Activated CD4-positive, alpha-beta memory T cell treated with anti-CD3 and anti-CD28 coated beads, Interleukin-2, amount 10 ng/mL, durations not matched to agents 7 days and 5 days (primary cell): Measurements from ENCODE around the gene SNX33. TPM values are rescaled to one million over a fixed set of nuclear protein-coding genes. Genes with fewer than 3 reads are reported as not detected.
"Not testable (repeated sequence)": the region's sequence is repeated elsewhere in the genome, so short reads cannot be mapped to it uniquely, and the experiment has no call there.

Experiments used
- CTCF ChIA-PET: fragments of 350-600 bp; sonication (Branson Sonifier 250); formaldehyde crosslinking; loops from one replicate; lab custom pipeline; 2021; ENCODE audit warnings: antibody characterized with exemption, inconsistent platforms; lab: Charles Lee
- POLR2A ChIA-PET: fragments of 350-600 bp; sonication (Branson Sonifier 250); formaldehyde crosslinking; loops from one replicate; lab custom pipeline; 2021; ENCODE audit warnings: antibody characterized with exemption; lab: Charles Lee
- DNase-seq: peaks from one replicate; pipeline ENCODE4 v3.0.0-alpha.2; 2020
- H3K27ac Mint-ChIP-seq: one replicate; pipeline ENCODE4 v1.8.0; 2021; ENCODE audit warnings: mild to moderate bottlenecking, mixed read lengths
- H3K27me3 Mint-ChIP-seq: one replicate; pipeline ENCODE4 v1.8.0; 2021; ENCODE audit warnings: mixed read lengths
- H3K36me3 Mint-ChIP-seq: one replicate; pipeline ENCODE4 v1.8.0; 2021; ENCODE audit warnings: low read depth, mixed read lengths
- H3K4me1 Mint-ChIP-seq: one replicate; pipeline ENCODE4 v1.8.0; 2021; ENCODE audit warnings: mixed read lengths
- H3K4me3 Mint-ChIP-seq: one replicate; pipeline ENCODE4 v1.8.0; 2021; ENCODE audit warnings: mild to moderate bottlenecking, mixed read lengths
- H3K9me3 Mint-ChIP-seq: one replicate; pipeline ENCODE4 v1.8.0; 2021; ENCODE audit warnings: mixed read lengths
- total RNA-seq, 2 experiments: library from RNA; stranded (reverse); gene quantifications; one replicate each; pipeline ENCODE4 v1.2.3, GENCODE V29; 2021

SNX33 gene
- total RNA-seq, 2 experiments from 2014 or later: 1.8 to 1.9 TPM

DNA sequence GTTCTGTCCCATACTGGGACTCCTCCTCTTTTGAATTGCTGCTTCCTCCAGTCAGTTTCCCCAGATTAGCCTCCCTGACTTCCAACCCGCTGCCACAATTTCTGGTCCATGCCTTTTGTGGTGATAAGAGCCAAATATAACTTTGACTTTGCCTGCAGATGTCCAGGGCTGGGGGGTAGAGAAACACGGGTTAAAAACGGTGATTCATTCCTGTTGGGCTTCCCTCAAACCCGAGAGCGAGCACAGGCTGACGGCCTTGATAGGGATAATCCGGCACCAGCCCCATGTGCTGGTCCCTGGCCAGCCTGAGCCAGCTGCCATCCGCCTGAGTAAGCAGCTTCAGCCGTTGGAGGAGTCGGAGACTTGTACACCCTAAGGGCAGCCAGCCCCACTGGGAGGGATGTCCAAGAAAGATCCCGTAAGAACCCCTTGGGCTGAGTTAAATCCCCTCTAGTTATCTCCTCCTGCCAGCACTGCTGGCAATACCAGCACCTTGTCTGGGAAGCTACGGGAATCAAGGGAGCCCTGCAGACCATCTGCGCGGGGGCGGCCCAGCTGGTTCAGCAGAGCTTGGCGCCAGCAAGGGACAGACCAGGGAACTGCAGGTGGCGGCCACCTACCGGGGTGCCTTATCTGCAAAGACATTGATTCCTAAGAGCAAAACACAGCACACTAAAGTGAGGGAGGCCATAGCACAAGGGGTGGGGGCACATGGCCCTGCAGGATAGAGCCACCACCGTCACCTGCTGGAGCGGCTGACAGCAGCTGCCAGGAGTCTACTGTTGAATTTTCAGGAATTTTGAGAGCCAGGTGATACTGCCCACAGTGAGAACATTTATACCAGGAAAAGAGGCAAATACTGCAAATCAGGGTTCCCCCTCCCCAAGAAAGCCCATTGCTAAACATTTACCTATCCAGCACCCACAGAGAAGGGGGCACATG, 46.8 kb downstream of the SNX33 start:
- Mint-ChIP-seq H3K9me3 (no peaks in the 10 kb centered on the region), H3K27ac (no peak overlapping the region), H3K4me3 (no peak overlapping the region), H3K4me1 (peaks cover 7% of the 10 kb centered on the region), H3K27me3 (peaks cover 8% of the 10 kb centered on the region), H3K36me3 (no peaks in the 10 kb centered on the region)
- no peak for DNase-seq
- ChIA-PET CTCF (interaction anchor here (1.1 kb wide), 1 partner anchor 8 kb away, joined by 4 read pairs; no protein-coding TSS in a partner anchor), POLR2A (no interaction called here)

DNA sequence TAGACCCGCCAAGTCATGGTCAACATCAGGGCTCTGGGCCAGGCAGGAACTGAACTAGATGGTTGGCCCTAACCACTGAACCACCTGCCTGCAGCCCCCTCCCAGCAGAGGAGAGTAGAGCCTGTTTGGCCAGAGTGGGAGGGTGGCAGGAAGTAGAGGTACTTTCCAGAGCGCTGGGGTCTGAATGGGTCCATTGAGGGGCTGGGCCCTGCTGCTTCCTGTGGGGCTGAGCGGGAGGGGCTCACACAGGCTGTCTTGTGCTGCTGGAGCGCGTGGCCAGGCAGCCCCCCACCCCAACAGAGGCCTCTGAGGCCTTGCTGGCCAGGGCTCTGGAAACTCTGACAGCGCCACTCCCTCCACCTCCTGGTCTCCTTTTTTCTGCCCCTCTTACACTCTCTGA, 47.5 kb downstream of the SNX33 start:
- no peak overlapping the region for H3K27ac Mint-ChIP-seq
- DNase-seq: no peak
- ChIA-PET CTCF (interaction anchor here (1.1 kb wide), 1 partner anchor 9 kb away, joined by 4 read pairs; no protein-coding TSS in a partner anchor), POLR2A (no interaction called here)
- no peak overlapping the region for H3K4me3 Mint-ChIP-seq
- H3K9me3 Mint-ChIP-seq: no peaks in the 10 kb centered on the region
- H3K27me3 Mint-ChIP-seq: peaks cover 8% of the 10 kb centered on the region
- H3K36me3 Mint-ChIP-seq: no peaks in the 10 kb centered on the region
- peaks cover 7% of the 10 kb centered on the region for H3K4me1 Mint-ChIP-seq

DNA sequence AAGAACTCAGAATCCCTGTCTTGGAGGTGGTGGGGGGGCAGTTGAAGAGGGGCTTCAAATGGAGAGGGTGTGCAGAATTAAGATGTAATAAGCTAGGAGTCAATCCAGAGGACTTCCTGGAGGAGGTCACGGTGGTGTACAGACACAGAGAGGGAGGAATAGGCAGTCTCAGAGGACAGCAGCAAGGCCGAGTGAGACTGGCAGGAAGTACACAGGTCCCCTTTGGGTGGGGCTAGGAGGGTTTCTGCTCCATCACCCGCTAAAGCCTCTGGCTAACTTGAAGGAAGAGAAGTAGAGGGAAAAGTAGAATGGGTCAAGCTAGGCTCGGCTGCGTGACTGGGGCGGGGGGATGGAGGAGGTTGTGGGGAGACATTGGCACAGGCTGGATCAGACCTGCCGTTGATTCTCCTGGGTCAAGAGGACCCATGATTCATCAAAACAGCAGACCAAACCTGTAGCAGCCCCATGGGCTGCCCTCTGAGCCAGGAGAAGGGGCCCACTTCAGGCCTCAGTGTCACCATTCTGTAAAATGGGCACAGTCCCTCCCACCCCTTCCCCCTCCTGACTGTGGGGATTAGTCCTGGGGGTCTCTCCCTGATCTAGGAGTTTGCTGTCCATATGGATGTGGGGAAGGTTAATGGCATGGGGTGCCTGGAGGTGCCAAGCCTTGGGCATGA, 48.1 kb downstream of the SNX33 start:
- H3K27ac Mint-ChIP-seq: no peak overlapping the region
- no peaks in the 10 kb centered on the region for H3K36me3 Mint-ChIP-seq
- H3K9me3 Mint-ChIP-seq: no peaks in the 10 kb centered on the region
- peaks cover 8% of the 10 kb centered on the region for H3K27me3 Mint-ChIP-seq
- H3K4me1 Mint-ChIP-seq: peaks cover 7% of the 10 kb centered on the region
- POLR2A ChIA-PET: no interaction called here
- no peak for DNase-seq
- CTCF ChIA-PET: no interaction called here
- no peak overlapping the region for H3K4me3 Mint-ChIP-seq

DNA sequence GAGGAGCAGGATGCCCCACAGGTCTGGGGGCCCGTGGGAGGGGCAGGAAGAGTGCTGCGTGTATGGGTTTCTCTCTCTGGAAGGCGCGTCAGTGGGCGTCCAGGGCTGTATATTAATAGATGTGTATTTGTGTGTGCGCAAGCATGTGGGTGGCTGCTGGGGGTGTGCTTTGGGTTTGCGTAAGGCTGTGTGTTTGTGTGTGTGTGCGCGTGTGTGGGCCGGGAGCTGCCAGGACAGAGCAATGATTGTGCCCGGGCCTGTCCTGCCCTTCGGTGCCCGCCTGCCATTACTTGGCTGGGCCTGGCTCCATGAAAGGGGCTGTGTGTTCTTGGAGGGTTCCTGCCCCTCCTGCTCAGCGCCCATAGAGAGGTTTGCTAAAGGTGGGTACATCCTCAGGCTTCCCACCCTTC, 48.6 kb downstream of the SNX33 start:
- H3K4me3 Mint-ChIP-seq: no peak overlapping the region
- H3K36me3 Mint-ChIP-seq: no peaks in the 10 kb centered on the region
- peaks cover 7% of the 10 kb centered on the region for H3K4me1 Mint-ChIP-seq
- ChIA-PET POLR2A (no interaction called here), CTCF (no interaction called here)
- peaks cover 8% of the 10 kb centered on the region for H3K27me3 Mint-ChIP-seq
- H3K9me3 Mint-ChIP-seq: no peaks in the 10 kb centered on the region
- no peak for DNase-seq
- H3K27ac Mint-ChIP-seq: no peak overlapping the region

DNA sequence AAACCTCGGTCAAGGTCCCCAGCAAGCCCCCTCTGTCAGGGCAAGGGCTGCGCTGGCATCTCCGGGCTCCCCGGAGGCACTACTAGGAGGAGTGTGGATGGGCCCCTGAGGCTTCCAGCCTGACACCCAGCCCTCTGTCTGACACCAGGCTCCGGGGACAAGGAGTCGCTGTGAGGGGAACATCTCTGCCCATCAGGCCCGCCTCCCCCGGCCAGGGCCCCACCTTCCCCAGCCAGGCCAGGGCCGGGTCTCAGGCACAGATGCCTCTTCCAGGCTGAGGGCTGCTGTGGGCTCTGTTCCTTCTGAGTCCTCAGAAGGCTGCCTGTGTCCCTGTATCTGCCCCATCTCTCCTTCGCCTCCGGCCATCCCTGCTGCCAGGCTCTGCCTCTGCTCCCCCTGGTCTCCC, 49.1 kb downstream of the SNX33 start:
- Mint-ChIP-seq H3K27me3 (peaks cover 8% of the 10 kb centered on the region), H3K4me3 (no peak overlapping the region), H3K9me3 (no peaks in the 10 kb centered on the region), H3K4me1 (peaks cover 7% of the 10 kb centered on the region), H3K27ac (no peak overlapping the region), H3K36me3 (no peaks in the 10 kb centered on the region)
- ChIA-PET POLR2A (no interaction called here), CTCF (no interaction called here)
- no peak for DNase-seq

DNA sequence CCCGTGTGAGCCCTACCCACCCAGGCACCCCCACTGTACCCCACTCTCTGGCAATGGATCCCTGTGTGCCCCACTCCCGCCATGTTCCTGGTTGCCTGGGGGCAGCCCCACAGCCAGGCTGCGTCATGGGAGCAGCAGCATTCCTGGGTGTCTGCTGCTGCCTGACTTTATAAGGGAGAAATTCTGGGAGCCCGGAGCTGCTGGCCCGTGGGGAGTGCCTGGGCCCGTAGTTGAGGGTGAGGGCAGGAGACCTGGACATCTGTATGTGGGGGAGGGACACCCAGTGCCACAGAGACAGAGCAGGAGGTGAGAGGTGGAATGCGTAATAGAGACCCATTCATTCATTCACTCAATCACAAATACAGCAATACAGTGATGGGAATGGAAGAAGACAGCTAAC, 49.8 kb downstream of the SNX33 start:
- H3K4me1 Mint-ChIP-seq: peaks cover 7% of the 10 kb centered on the region
- DNase-seq: no peak
- H3K27ac Mint-ChIP-seq: no peak overlapping the region
- no peaks in the 10 kb centered on the region for H3K9me3 Mint-ChIP-seq
- no peaks in the 10 kb centered on the region for H3K36me3 Mint-ChIP-seq
- H3K27me3 Mint-ChIP-seq: peaks cover 4% of the 10 kb centered on the region
- POLR2A ChIA-PET: no interaction called here
- H3K4me3 Mint-ChIP-seq: no peak overlapping the region
- CTCF ChIA-PET: no interaction called here

DNA sequence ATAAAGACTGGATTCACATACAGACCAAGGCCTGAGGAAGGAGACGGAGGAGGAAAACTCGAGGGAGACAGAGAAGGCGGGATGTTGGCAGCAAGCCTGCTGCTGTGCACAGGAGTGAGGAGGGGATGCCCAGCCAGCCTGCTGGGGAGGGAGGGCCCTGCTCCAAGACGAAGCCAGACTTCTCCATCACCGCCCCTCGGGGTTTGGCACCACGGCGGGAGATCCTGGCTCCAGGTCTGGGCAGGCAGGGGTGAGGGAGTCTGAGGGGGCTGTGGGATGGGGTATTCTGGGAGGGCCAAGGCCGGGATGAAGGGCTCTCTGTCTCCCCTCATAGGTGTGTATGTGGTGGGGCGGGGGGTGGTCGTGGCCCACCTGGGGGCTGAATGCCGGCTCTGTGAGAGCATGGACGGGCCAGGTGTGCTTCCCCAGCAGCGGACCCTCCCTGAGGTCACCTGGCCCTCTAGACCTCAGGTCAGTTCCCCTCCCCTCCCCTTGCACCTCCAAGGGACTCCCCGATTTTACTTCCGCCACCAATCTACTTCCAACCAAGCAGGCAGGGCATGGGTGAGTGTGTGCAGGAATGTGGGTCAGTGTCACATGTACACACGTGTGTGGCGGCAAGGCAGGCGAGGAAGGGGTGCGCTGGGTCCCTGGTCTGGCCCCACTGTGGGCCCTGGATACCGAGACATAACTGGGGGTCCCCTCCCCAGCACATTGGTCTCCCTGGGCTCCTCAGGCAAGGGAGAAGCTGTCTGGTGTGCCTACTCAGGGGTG, 50.4 kb downstream of the SNX33 start:
- DNase-seq, CTCF ChIA-PET, H3K36me3 Mint-ChIP-seq, H3K27ac Mint-ChIP-seq, H3K4me3 Mint-ChIP-seq, POLR2A ChIA-PET, H3K27me3 Mint-ChIP-seq, H3K4me1 Mint-ChIP-seq, H3K9me3 Mint-ChIP-seq: not testable (repeated sequence)

DNA sequence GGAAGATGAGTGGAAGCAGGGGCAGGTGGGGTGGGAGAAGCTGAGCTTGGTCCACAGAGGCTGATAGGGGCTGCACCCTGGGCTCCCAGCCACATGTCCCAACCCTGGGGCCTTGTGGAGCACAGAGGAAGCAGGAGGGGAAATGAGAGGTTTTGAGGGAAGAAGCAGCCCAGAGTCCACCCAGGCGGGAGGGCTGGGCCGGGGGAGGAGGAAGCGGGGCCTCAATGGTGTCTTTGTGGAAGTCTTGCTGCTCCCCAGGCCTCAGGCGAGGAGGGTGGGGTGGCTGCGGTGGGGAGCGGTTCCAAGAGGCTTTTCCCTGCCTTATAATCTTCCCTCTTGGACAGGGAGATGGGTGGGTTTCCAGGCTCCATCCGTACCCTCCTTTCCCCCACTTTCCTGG, 51.8 kb downstream of the SNX33 start:
- H3K36me3 Mint-ChIP-seq, CTCF ChIA-PET, H3K4me3 Mint-ChIP-seq, H3K27ac Mint-ChIP-seq, H3K9me3 Mint-ChIP-seq, DNase-seq, POLR2A ChIA-PET, H3K27me3 Mint-ChIP-seq, H3K4me1 Mint-ChIP-seq: not testable (repeated sequence)

DNA sequence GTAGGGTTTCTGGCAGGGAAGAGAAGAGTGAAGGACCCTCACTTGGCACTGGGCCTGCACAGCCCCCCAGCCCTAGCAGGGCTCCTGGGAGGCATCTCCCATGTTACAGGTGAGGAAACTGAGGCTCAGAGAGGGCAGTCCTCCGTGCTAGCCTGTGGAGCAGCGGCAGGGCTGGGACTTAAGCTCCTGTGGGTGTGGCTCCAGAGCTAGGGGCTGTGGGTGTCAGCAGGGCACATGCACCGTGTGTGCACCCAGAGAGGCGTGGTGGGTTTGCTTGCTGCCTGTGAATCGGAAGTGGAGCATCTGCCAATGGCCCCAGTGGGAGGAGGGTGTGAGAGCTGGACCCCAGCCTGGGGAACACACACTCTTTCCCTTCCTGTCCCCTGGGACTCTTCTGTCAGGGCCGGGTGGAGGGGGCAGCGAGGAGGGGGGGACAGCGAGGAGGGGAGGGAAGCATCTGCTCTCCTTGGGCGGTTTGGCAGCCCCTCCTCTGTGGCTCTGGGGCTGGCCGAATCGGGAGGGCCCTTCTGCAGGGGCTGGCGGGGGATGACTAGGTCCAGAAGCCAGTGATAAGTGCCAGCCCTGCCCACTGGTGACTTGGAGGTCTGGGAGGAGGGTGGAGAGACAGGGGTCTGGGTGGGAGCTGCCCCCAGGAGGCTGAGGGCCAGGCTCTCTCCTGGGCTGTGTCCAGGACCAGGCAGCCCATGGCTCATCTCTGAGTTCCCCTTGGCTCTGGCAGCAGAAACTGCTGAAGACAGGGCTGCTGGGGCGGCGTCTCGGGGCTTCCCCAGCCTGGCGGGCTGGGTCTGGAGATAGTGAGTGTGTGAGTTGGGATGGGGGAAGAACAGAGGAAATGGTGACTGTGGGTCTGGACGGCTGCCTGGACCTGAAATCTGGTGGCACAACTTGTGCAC, 52.5 kb downstream of the SNX33 start:
- H3K27ac Mint-ChIP-seq, DNase-seq, H3K36me3 Mint-ChIP-seq, H3K27me3 Mint-ChIP-seq, POLR2A ChIA-PET, H3K4me3 Mint-ChIP-seq, CTCF ChIA-PET, H3K4me1 Mint-ChIP-seq, H3K9me3 Mint-ChIP-seq: not testable (repeated sequence)

DNA sequence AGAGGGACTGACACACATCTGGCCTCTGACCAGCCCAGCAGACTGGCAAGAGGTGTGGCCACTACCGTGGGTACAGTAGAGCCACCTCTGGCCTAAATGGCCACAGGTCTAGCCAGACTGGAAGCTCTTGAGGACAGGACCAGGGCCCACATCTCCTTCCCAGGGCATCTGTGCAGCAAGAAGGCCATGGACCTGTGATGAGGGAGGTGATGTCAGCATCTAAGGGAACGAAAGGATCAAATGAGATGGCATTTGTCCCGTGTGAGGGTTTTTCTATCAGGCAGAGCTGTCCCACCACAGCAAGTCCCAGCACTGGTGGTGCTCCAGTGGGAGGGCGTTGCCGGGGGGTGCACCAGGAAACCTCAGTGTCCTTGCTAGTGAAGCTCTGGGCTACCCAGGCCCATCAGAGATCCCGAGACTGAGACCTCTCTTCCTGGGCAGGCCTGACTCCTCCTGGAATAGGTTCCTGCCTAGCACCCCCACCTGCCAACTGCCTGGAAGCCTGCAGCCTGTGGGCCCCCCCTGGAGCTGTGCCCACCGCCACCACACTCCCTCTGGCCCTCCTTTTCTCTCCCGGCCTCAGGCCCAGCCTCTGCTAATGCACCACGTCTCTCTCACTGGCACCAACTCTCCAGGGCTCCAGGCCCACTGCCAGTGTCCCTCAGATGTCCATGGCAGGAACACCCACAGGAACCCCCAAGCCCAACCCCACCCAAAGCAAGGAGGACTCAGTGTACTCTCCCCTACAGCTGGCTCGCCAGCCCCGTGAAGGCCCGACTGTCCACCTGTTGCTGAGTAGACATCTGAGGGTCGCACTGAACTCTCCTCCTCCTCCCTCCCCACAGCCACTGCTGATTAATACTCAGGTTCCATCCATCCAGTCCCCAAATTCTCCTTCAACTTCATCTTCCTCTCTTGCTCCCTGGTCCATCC, 53.6 kb downstream of the SNX33 start:
- H3K4me3 Mint-ChIP-seq, H3K36me3 Mint-ChIP-seq, H3K9me3 Mint-ChIP-seq, POLR2A ChIA-PET, H3K27ac Mint-ChIP-seq, CTCF ChIA-PET, DNase-seq, H3K4me1 Mint-ChIP-seq, H3K27me3 Mint-ChIP-seq: not testable (repeated sequence)

DNA sequence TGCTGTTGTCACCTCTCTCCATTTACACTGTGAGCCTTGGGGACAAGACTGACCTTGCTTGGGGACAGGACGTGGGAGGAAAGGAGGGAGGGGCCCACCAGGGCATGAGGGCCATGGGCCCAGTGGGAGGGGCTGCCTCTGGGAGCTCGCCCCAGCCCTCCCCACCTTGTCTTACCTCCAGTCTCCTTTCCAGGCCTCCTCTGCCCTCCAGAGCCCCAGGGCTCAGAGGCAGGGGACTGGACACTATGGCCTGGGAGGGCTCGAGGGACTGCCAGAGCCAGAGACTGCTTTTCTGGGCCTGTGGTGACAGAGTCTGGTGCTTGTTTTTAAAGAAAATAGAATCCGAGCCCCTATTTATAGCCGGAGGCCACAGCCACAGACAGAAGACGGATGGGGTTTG, 54.7 kb downstream of the SNX33 start:
- Mint-ChIP-seq H3K27ac (no peak overlapping the region), H3K27me3 (no peaks in the 10 kb centered on the region), H3K4me1 (no peaks in the 10 kb centered on the region), H3K9me3 (no peaks in the 10 kb centered on the region), H3K4me3 (no peak overlapping the region), H3K36me3 (no peaks in the 10 kb centered on the region)
- no peak for DNase-seq
- ChIA-PET CTCF (no interaction called here), POLR2A (no interaction called here)
